ENCODE results near the gene IRS2. TPM values are rescaled to one million over a fixed set of nuclear protein-coding genes. Genes with fewer than 3 reads are reported as not detected.

The IRS2 gene
- total RNA-seq, 2 donors from 2014 or later, result 47.8 to 59.8 TPM

- Histone ChIP-seq H3K4me1 (ENCODE audit: control insufficient read depth in 1 of 2, low read depth in 2 of 2) (no peaks in the 10 kb centered on the region), H3K36me3 (no peaks in the 10 kb centered on the region), H3K9me3 (no peaks in the 10 kb centered on the region), H3K4me3 (no peak overlapping the region), H3K27ac (no peak overlapping the region), H3K27me3 (replicated peaks; ENCODE audit: insufficient read depth) (no peaks in the 10 kb centered on the region)
- DNase-seq (ENCODE audit: low spot score), result no peak
- TF ChIP-seq, protein P1, sequence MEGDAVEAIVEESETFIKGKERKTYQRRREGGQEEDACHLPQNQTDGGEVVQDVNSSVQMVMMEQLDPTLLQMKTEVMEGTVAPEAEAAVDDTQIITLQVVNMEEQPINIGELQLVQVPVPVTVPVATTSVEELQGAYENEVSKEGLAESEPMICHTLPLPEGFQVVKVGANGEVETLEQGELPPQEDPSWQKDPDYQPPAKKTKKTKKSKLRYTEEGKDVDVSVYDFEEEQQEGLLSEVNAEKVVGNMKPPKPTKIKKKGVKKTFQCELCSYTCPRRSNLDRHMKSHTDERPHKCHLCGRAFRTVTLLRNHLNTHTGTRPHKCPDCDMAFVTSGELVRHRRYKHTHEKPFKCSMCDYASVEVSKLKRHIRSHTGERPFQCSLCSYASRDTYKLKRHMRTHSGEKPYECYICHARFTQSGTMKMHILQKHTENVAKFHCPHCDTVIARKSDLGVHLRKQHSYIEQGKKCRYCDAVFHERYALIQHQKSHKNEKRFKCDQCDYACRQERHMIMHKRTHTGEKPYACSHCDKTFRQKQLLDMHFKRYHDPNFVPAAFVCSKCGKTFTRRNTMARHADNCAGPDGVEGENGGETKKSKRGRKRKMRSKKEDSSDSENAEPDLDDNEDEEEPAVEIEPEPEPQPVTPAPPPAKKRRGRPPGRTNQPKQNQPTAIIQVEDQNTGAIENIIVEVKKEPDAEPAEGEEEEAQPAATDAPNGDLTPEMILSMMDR (IDR thresholded peaks at IDR 0.05), result no peak
- no peak for ATAC-seq (ENCODE audit: insufficient number of reproducible peaks, low FRiP score, low read depth)
Measured at GRCh38 chr13:109728791-109729731, 57.3 kb downstream of the IRS2 start.

DNA sequence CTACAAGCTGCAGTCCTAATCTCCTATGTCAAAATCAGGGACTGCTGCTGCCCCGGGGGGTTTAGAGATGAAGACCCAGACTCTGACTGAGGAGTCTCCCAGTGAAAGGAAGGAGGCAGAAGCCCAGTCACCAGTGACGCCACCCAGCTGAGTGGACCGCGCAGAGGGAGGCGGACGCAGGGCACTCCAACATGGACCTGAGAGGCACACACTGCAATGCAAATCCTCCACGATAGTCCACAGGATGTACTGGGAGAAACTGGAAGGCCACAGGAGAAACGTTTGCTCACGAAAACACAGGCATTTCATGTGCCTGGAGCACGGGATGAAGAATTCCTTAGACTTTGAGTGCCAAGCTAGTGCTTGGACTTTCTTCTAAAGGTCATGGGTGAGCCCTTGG is 58.3 kb downstream of the IRS2 start:
- Histone ChIP-seq H3K36me3 (no peaks in the 10 kb centered on the region), H3K4me3 (no peak overlapping the region), H3K27ac (no peak overlapping the region), H3K27me3 (replicated peaks; ENCODE audit: insufficient read depth) (no peaks in the 10 kb centered on the region), H3K4me1 (ENCODE audit: control insufficient read depth in 1 of 2, low read depth in 2 of 2) (no peaks in the 10 kb centered on the region), H3K9me3 (no peaks in the 10 kb centered on the region)
- DNase-seq (ENCODE audit: low spot score) (no peak), ATAC-seq (ENCODE audit: insufficient number of reproducible peaks, low FRiP score, low read depth) (no peak)
- TF ChIP-seq, protein P1 (IDR thresholded peaks at IDR 0.05), result no peak

DNA sequence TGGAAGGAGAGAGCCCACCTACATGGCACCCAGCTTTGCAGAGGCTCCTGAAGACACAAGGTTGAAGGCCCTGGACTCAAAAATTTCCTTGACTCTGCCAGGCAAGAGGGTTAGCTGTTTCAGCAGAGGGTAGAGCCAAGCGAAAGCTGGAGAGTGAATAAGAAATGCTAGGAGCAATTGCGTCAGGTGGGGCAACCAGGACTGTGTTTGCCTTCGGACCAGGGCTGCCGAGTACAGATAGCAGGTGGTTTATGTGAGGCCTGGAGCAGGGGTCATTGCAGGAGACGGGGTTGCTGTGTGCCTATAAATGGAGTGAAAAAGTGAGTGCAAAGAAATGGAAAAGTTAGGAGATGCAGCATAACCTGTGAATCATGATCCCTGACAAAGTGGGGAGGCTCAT is 59.1 kb downstream of the IRS2 start:
- TF ChIP-seq, protein P1 (IDR thresholded peaks at IDR 0.05), result no peak
- Histone ChIP-seq H3K9me3 (no peaks in the 10 kb centered on the region), H3K27me3 (replicated peaks; ENCODE audit: insufficient read depth) (no peaks in the 10 kb centered on the region), H3K27ac (no peak overlapping the region), H3K36me3 (no peaks in the 10 kb centered on the region), H3K4me1 (ENCODE audit: control insufficient read depth in 1 of 2, low read depth in 2 of 2) (no peaks in the 10 kb centered on the region), H3K4me3 (no peak overlapping the region)
- DNase-seq (ENCODE audit: low spot score) (no peak), ATAC-seq (ENCODE audit: insufficient number of reproducible peaks, low FRiP score, low read depth) (no peak)

GRCh38 chr13:109725995-109726637 is 60.3 kb downstream of the IRS2 start:
- TF ChIP-seq, protein P1 (IDR thresholded peaks at IDR 0.05), result no peak

DNA sequence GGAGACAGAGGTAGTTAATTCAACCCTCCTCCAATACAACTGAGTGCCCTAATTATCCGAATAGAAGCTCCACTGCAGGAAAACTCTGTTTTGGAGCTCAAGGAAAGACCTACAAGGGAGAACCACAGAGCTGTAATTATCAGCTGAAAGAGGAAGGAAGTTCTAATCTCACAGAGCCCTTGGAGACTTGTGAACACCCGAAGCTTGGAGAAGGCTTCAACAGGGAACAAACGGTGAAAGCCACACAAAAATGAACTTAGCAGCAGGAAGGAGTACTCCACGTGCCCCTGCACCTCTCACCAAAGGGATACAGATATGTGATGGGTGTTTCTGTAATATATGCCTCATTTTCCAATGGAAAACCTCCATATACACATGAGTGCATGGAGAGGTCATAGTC is 61.1 kb downstream of the IRS2 start:
- Histone ChIP-seq H3K4me1 (ENCODE audit: control insufficient read depth in 1 of 2, low read depth in 2 of 2) (no peaks in the 10 kb centered on the region), H3K27me3 (replicated peaks; ENCODE audit: insufficient read depth) (no peaks in the 10 kb centered on the region), H3K4me3 (no peak overlapping the region), H3K27ac (no peak overlapping the region), H3K36me3 (no peaks in the 10 kb centered on the region), H3K9me3 (no peaks in the 10 kb centered on the region)
- TF ChIP-seq, protein P1 (IDR thresholded peaks at IDR 0.05), result no peak
- no peak for ATAC-seq (ENCODE audit: insufficient number of reproducible peaks, low FRiP score, low read depth)
- DNase-seq (ENCODE audit: low spot score), result no peak

More at GRCh38 chr13:109725995-109726637, 60.3 kb downstream of the IRS2 start:
- Histone ChIP-seq H3K27ac (no peak overlapping the region), H3K27me3 (replicated peaks; ENCODE audit: insufficient read depth) (no peaks in the 10 kb centered on the region), H3K4me3 (no peak overlapping the region), H3K36me3 (no peaks in the 10 kb centered on the region), H3K9me3 (no peaks in the 10 kb centered on the region), H3K4me1 (ENCODE audit: control insufficient read depth in 1 of 2, low read depth in 2 of 2) (no peaks in the 10 kb centered on the region)
- no peak for ATAC-seq (ENCODE audit: insufficient number of reproducible peaks, low FRiP score, low read depth)
- DNase-seq (ENCODE audit: low spot score), result no peak

Data from thoracic aorta (tissue), 2 donors.